Measurements from ENCODE around the gene LGR4. TPM values are rescaled to one million over a fixed set of nuclear protein-coding genes. Genes with fewer than 3 reads are reported as not detected.
A peak's percentile ranks its signal among the peaks of the same experiment; 100 is the strongest.
"Not testable (repeated sequence)": the region's sequence is repeated elsewhere in the genome, so short reads cannot be mapped to it uniquely, and the experiment has no call there.

LGR4 gene, protein sequence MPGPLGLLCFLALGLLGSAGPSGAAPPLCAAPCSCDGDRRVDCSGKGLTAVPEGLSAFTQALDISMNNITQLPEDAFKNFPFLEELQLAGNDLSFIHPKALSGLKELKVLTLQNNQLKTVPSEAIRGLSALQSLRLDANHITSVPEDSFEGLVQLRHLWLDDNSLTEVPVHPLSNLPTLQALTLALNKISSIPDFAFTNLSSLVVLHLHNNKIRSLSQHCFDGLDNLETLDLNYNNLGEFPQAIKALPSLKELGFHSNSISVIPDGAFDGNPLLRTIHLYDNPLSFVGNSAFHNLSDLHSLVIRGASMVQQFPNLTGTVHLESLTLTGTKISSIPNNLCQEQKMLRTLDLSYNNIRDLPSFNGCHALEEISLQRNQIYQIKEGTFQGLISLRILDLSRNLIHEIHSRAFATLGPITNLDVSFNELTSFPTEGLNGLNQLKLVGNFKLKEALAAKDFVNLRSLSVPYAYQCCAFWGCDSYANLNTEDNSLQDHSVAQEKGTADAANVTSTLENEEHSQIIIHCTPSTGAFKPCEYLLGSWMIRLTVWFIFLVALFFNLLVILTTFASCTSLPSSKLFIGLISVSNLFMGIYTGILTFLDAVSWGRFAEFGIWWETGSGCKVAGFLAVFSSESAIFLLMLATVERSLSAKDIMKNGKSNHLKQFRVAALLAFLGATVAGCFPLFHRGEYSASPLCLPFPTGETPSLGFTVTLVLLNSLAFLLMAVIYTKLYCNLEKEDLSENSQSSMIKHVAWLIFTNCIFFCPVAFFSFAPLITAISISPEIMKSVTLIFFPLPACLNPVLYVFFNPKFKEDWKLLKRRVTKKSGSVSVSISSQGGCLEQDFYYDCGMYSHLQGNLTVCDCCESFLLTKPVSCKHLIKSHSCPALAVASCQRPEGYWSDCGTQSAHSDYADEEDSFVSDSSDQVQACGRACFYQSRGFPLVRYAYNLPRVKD
- total RNA-seq = 69.4 TPM

DNA sequence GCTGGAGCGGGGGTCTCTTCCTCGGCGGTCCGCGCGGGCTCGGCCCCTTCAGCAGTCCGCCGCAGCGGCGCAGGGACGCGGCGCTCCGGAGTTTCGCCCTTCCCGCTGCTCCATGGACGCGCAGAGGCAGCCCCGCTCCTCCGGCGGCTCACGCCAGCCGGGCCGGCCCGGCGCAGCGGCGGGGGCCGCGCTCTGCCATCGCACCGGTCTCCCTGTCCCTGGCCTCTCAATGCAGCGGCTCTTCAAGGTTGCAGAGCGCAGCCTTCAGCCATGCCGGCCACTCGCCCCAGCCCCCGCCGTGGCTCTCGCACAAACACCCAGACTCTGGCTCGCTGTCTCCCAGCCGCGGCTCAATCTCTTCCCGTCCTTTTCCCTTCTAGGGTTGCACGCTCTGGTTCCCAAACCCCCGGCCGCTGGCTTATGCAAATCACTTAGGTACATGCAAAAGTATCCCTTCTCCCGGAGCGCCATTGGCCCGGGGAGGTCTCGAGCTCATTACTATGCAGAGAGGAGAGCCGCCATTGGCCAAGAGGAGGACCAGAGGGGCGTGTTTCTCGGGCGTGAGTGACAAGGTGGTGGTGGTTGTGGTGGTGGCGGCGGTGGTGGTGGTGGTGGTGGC is at the start of gene LGR4:
LGR4 (minus strand) TSS at position 393 of the 619 bp plus-strand sequence. CDS start 488 bp downstream, outside the sequence.
- DNase-seq = peak; percentile 98

DNA sequence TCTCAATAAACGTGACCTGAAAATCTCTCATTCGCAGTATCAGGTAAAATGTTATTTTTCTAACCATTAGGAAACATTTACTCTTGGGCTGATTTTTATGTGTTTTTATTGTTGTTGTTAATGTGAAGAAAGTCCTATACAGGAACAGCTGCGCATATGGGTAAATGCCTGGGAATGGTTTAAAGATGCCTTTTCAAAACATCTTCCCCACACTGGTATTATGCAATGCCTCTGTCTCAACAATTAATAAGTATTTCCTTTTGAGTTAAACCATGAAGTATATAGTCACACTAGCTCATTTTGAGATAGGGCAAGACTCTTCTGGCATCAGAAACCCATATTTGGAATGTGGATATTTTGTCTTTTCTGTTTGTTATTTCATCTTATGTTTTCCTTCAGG is 47.6 kb upstream of the LGR4 start:
- no peak for DNase-seq

DNA sequence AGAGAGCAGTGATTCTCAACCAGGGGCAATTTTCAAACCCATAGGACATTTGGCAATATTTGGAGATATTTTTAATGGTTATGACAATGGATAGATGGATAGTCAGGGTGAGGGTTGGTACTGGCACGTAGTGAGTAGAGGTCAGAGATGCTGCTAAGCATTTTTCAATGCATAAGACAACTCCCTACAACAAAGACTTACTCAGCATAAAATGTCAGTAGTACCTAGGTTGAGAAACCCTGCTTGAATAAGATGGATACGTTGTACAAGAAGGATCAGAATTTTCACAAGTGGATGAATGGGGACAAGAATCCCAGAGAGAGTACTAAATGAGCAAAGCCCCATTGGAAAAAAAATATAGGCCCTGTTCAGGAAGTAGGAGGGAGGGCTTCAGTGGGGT is 45.9 kb upstream of the LGR4 start:
- DNase-seq = no peak

DNA sequence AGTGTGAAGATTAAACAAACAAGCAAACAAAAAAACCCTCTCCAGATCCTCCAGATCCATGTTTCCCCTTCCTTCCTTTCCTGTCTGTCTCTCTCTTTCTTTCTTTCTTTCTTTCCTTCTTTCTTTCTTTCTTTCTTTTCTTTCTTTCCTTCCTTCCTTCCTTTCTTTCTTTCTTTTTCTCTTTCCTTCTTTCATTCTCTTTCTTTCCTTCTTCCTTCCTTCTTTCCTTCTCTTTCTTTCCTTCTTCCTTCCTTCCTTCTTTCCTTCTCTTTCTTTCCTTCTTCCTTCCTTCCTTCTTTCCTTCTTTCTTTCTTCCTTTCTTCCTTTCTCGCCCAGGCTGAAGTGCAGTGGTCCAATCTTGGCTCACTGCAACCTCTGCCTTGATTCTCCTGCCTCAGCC is 44.9 kb upstream of the LGR4 start:
- not testable (repeated sequence) for DNase-seq

DNA sequence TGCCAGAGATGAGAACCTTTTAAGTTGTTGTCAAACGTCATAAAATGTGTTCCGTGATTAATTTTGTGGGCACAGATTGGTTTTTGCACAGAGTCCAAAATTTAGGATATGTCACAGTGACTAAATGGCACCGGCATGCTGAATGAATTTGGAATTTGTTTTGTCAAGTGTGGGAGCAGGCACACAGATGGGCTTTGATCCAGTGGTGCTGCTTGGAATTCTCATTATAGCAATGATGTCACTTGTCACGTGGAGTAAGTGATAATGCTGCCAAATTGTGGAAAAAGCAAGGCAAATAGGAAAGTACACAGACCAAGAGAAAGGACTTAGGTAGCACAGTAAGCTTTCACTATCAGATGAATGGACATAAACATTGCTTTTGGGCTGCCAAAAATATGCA is 42.0 kb upstream of the LGR4 start:
- DNase-seq = peak; percentile 20

DNA sequence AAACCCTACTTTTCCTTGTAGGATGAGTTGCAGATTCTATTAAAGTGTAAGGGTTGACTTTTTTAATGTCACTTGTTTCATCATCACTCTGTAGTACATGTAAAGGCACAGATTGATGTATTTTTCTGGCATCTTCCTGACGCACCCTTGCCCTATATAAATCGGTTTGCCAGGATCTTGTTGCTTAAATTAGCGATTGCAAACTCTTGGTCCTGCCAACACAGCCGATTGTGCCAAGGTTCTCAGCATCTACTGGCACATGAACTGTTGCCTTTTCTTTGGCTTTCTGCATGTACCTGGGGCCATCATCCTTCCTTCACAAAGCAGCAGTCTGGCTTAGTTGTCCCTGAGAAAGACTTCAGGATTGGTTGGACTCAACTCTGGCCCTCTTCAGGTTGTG is 41.5 kb upstream of the LGR4 start:
- DNase-seq = no peak

DNA sequence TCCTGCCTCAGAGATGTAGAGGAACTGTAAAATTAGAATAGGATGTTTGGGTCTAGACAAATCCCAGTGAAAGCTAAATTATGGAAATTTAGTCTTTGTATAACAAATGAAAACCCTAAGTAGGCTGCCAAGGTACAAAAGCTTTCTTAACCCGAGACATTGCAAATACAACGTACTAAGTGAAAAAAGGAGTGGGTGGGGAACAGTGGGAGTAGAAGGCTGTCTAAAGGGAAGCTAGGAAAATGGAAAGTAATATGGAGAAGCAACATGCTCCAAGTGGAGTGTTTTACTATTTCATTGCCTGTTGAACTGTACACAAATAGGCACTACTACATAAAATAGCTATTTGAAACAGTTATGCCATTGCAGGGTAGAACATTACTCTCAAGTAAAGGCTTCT is 40.8 kb upstream of the LGR4 start:
- DNase-seq = no peak

DNA sequence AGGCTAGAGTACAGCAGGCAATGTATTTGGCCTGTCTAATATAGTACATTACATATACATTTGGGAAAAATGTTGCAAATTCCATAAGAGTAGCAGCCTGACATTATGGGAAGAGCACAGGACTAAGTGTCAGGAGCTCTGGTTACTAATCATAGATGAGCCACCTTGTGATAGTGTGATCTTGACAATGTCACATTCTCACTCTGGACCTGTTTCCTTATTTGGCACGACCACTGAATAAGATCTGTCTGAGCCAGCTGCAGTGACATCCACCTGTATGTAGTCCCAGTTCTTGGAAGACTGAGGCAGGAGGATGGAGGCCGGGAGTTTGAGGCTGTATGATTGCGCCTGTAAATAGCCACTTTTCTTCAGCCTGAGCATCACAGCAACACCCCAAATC is 39.6 kb upstream of the LGR4 start:
- DNase-seq = no peak

DNA sequence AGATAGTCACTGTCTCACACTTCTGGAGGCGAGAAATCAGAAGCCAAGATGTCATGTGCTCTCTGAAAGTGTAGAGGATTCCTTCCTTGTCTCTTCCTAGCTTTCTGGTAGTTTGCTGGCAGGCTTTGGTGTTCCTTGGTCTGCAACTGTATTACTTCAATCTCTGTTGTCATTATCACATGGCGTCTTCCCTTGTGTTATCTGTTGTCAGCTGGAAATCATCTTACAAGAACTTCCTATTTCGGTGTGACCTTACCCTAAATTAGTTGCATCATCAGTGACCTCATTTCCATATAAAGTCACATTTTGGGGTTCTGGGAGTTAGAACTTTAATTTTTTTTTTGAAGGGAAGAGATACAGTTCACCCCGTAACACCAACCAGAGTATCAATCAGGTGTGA is 37.3 kb upstream of the LGR4 start:
- DNase-seq = no peak

DNA sequence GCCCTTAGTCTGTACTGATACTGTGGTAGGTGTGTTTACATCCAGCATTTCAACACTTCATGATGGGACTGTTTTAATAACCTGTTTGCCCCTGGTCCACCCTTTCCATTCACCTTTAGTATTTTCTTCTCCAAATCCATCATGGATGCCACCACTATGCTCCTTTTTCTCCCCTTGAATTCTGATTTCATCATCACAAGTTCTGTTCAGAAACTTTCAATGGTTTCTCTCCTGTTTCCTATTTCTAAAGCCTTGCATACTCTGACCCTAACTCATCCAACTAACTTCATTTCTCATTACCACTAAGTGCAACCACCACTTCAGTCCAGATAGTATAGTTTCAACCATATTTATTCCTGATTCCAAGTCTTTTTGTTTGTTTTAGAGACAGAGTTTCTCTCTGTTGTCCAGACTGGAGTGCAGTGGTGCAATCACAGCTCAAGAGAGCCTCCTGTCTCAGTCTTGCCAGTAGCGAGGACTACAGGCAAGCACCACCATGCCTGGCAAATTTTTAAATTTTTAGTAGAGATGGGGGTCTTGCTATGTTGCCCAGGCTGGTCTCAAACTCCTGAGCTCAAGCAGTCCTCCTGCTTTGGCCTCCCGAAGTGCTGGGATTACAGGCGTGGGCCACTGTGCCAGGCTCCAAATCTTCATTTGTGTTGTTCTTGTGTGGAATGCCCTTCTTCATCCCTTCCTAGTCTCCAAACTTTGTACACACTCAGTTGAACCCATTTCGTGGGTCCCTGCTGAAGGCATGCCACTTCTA is 35.1 kb upstream of the LGR4 start:
- DNase-seq = no peak

DNA sequence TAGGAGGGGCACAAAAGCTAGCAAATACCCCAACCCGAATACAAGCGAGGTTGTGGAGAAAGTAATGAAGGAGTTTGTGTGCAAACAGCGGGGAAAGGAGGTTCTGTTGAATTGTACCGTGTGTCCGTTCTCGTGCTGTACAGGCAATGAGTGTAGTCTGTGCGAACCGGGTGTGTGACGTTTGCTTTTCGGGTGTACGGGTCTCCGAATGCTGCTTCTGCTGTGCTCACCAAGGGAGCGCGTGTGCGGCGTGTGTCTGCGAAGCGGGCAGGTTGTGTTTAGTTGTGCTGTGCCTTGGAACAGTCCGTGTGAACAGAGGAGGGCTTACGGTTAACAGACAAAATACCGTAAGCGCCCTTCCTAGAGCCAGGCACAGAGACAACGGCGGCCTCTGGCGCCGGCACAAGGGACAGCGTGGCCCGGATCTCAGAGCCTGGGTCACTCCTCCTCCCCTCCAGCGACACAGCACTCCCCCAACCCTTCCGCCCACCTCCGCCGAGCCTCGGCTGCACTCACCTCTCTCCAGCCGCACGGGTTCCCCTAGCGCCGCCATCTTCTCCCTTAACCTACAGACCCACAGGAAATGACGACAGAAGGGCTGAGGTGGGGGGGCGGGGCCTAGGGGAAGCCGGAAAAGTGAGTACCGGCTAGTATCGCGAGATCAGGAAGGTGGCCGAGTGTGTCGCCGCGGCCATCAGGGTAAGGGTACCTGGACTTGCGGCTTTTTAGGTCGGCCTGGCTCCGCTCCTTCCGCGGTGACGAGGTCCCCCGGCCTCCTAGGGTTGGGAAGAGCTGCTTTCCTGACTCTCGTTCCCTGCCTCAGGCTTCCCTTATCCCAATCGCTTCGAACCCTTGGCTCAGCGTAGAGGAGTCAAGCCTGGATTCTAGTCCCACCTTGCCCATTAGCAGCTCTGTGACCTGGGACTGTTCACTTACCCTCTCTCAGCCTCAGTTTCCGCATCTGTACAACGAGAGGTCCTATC is 33.9 kb upstream of the LGR4 start, which contains the start of gene LIN7C:
LIN7C (minus strand) TSS at position 570 of the 983 bp plus-strand sequence; CDS start at position 553, 17 bp downstream.
- DNase-seq = peak; percentile 99

DNA sequence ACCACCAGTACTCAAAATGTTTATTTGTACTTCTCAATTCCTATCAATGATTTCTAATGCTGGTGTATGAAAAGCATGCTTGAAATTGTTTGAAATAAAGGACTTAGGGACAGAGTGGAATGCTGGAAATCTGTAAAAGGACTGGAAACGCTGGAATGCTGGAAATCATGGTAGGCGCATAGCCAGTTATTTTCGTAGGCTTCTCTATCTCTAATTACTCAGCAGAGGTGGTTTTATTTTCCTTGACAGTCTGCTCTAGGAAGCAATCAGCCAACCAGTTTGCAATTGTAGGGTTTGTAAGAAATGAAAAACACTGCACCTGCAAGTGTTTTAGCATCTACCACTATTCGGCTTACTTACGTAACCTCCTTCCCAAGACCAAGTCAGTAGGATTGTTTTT is 33.2 kb upstream of the LGR4 start:
- no peak for DNase-seq

DNA sequence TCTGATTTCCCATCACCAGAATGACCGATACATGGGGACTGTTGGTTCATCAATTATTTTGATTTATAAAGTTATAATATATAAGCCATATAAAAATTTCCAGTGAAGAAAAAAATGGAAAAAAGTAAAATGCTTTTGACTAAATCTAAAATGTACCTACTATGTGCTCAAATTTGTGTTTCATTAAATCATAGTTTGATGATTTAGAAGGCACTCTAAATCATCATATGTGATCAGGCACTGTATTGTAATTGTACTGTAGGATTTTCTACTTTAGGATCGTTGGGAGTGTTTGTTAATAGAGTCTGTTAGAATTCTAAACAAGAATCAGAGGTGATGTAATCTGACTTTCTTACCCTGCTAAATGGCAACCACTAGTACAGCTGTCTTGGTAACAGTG is 31.6 kb upstream of the LGR4 start:
- DNase-seq = no peak

DNA sequence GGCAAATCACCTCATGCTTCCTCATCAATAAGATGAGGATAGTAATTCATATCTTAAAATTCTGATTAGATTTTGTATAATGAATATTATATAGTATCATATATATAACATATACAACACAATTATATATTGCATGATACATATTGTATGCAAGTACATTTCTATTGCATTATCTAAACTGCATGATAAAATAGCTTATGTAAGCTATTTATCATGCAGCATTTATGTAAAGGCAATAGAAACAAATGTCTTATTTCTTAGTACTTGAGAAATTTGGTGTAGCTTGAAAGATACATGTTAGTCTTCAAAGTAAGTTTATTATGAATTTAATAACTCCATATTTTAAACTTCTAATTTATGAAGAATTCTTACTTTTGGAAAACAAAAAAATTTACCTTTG is 28.5 kb upstream of the LGR4 start:
- DNase-seq = no peak

DNA sequence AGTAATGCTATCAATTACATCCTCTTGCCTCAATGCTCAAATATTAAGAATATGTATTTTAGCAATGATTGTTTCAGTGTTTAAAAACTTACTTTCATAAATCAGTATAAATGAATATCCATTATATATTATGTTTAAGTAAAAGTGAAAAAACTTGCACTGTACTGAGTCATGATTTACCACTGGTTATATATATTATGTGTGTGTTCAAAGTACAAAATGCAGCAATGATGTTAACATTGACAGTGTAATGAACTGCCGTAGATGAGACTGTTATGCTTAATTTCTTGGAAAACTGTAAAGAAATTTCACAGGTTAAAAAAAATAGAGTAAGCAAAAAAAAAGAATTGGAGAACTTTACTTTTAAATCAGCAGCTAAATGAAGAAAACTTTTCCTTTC is 25.3 kb upstream of the LGR4 start:
- DNase-seq = no peak

DNA sequence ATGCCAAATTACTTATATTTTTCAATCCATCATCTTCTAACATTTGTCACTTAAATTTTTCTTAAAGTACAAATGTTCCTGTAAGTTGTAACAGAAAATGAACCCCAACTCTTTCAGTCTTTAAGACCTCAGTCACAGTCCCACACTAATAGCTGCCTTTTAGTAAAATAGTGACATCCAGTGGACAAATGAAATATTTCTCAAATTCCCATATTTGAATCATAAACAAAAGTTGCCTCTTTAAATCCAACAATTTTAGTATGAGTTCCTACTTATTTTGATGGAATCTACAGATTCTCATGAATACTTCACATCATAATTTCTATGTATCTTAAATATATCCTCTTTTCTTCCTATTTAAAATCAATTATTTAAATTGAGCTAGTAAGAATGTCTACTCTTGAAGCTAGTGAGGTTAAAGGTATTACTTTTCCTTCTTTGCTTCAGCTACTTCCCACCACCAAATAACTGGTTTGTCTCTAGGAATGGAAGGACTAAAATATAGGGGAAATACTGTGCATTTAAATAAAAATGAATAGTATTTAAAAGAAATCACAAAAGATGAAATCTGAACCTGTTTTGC is 24.8 kb upstream of the LGR4 start:
- DNase-seq = peak; percentile 53

DNA sequence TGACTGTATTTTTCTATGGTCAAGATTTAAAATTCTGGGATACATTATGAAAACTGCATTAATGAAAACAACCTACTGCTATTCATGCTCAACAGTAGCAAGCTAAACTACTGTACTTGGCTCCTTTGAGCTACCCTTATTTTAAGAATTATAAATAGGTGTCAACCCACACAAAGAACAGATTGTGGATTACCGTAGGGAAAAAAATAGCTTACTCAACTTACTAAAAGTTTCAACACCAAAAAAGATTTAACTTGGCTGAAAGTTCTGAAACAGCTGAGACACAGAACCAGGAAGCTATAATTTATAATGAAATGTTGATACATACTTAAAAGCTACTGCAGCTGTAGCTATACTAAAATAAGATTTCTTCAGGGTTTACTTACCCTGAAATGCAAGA is 23.9 kb upstream of the LGR4 start:
- no peak for DNase-seq

DNA sequence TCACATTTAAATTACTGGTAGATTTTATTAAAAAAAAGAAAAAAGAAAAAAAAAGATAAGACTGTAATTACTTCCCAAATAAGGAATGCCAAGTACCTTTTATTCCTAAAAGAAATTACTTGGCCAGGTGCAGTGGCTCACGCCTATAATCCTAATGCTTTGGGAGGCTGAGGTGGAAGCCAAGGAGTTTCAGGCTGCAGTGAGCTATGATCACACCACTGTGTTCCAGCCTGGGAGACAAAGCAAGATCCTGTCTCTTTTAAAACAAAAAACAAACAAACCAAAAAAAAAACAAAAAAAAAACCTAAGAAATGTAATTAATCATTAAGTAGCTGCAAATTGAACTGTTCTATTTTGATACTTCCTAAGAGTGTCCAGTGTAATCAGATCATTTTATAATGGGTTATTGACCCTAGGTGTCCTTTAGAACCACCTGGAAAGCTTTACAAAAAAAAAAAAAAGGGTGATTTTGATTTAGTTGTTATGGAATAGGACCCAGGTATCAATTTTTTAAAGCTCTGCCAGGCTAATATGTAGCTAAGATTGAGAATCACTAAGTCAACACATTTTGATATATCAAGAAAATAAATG is 23.2 kb upstream of the LGR4 start:
- DNase-seq = no peak

DNA sequence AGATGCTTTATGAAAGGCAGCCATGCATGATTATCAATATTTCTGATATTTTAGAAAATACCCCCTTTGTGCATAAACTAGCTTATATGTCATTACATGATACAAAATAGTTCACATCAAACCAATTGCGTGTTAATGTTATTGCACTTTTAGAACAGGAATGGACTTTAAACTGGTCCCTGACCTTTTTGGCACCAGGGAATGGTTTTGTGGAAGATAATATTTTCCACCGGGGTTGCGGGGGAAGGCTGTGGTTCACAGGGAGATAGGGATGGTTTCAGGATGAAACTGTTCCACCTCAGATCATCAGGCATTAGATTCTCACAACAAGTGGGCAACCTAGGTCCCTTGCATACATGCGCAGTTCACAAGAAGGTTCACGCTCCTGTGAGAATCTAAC is 16.5 kb upstream of the LGR4 start:
- no peak for DNase-seq

DNA sequence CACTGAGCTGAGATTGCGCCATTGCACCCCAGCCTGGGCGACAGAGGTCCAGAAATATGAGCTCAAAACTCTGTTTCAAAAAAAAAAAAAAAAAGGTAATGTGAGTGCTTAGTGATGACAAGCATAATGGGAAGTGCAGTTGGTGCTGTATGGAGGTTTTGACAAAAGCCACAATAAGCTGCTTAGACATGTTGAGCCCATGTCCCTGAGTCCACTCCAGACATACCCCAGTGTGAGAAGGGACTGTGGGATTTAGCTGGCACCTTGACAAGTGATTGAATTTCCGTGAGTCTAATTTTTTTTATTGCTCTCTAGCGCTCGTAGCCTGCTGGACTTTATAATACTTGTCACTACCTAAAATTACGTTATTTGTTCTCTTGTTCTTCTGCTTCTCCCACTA is 15.1 kb upstream of the LGR4 start:
- DNase-seq = peak; percentile 47
